Cardiac fibroblast (primary cell): Measurements from ENCODE around the gene FAM193B.

Source experiments
- DNase-seq, 2 donors: peaks; one replicate each; pipeline versions ENCODE4 v3.0.0 to v3.0.0-alpha.2; 2010; ENCODE audit warnings: low read depth in 2 of 2
- H3K4me3 ChIP-seq, 2 donors: replicated peaks in 1 of 2; 1 replicate in 1 of 2; 2 replicates in 1 of 2; pipeline ENCODE4 v1.5.1; 2011; ENCODE audit warnings: low read depth in 2 of 2, low read length in 2 of 2, mild to moderate bottlenecking in 2 of 2, moderate library complexity in 1 of 2
- TF ChIP-seq, protein P1 (sequence below): IDR thresholded peaks from one replicate; pipeline ENCODE4 v1.5.1; 2011; ENCODE audit warnings: low read depth, mild to moderate bottlenecking, low read length, inconsistent platforms

FAM193B gene

DNA sequence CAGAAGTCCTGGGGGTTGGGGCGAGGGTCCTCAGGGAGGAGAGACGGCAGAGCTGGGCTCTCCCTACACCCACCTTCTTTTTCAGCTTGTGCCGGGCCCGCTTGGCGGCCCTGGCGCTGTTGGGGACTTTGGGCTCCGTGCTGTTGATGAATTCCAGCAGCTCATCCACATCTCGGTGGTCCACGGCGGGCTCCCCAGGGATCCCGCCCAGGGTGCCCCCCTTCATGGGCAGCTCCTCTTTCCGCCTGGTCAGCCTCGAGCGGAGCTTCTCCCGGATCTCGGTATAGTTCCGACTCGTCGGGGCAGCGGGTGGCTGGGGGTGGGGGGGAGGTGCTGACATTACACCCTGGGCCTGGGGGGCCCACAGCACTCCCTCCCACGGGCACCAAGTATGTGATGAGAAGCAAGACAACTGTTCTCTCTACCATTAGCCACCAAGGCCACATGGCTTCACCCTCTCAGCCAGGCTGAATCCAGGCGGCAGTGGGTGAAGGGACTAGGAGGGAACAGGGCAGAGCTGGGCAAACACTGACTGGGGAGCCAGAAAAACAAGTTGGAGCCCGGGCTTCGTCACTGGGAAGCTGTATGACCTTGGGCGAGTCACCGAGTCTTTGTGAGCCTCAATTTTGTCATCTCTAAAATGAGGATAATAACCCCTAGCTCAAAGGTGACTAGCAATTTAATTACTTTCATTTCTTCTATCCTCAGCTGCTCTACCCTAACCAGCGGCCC, 23.0 kb downstream of the FAM193B start:
- TF ChIP-seq, protein P1, sequence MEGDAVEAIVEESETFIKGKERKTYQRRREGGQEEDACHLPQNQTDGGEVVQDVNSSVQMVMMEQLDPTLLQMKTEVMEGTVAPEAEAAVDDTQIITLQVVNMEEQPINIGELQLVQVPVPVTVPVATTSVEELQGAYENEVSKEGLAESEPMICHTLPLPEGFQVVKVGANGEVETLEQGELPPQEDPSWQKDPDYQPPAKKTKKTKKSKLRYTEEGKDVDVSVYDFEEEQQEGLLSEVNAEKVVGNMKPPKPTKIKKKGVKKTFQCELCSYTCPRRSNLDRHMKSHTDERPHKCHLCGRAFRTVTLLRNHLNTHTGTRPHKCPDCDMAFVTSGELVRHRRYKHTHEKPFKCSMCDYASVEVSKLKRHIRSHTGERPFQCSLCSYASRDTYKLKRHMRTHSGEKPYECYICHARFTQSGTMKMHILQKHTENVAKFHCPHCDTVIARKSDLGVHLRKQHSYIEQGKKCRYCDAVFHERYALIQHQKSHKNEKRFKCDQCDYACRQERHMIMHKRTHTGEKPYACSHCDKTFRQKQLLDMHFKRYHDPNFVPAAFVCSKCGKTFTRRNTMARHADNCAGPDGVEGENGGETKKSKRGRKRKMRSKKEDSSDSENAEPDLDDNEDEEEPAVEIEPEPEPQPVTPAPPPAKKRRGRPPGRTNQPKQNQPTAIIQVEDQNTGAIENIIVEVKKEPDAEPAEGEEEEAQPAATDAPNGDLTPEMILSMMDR, result no peak
- H3K4me3 ChIP-seq, result no peak overlapping the region

DNA sequence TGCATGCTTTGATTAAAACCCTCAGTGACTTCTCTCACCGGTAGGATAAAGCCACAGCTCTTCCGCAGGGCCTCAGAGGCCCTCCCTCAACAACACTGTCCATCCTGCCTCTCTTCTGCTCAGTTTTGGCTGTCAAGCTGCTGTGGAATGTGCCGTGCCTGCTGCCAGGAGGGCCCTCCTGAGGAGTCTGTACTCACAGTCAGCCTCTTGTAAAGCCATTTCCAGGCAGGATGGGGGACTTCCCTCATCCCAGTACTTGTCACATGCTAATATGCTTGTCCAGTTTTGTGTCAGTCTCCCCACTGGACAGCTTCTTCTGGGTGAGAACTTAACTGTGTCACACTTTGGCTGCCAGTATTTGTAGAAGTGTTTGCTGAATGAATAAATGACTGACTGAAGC, 23.7 kb downstream of the FAM193B start:
- TF ChIP-seq, protein P1, result no peak
- H3K4me3 ChIP-seq, result no peak overlapping the region
- DNase-seq, result no peak

More for the DNA sequence above, 23.0 kb downstream of the FAM193B start:
- DNase-seq, result no peak

DNA sequence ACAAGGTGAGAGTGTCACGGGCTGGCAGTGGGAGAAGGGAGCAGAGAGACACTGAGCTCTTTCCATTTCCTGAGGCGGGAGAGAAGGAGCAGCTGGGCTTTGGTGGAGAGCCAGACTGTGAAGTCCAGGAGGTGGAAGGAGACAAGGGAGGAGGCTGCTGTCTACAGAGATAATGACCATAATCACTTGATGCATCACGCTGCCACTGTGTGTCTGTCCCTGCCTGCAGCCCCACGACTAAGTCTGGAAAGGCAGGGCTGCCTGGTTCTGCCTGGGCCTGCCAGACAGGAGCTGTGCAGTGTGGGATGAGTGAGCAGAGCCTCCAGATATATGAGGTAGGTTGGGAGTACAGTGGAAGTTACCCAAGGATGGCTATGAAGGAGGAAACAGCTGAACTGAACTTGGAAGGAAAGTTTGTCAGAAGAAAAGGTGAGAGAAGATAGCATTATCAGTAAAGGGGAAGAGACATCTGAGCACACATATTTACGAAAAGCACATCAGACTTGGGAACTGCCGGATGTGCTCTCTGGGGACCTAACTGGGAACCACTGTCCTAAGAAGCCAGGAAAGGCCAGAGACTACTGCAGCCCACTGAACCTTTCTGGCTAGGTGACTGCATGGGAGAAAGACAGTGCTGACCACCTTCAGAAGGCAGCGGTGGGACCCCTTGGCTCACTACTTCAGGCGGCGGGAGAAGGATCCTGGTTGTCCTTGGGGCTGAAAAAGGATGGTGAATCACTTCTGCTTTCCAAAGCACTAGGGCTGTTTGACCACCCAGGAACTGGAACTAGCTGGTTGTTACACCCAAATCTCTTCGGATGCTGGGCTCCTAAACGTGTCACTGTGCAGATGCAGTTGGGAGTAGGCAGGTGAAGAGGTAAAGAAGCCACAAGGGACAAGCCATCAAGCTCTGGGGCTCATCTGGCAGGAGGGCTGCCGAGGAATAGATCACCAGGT, 24.8 kb downstream of the FAM193B start:
- H3K4me3 ChIP-seq, result no peak overlapping the region
- TF ChIP-seq, protein P1, result no peak
- DNase-seq, result no peak

DNA sequence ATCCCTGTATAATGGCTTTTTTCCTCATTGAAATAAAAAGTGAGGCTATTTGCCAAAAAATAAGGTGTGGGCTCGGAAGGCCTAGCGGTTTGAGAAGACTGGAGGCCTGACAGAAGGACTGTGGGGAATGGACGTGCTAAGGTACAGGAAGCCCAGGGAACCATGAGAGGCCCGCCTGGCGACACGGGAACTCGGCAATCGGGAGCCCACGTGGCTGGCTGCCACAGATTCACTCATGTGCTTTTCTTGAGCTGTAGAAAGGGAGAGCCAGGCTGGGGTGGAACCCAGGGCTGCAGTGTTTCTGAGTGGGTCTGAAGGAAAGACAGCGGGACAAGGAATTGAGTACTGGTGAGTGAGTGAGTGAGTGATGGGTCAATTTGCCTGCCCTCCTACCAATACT, 25.7 kb downstream of the FAM193B start:
- DNase-seq, result no peak
- no peak overlapping the region for H3K4me3 ChIP-seq
- TF ChIP-seq, protein P1, result no peak

DNA sequence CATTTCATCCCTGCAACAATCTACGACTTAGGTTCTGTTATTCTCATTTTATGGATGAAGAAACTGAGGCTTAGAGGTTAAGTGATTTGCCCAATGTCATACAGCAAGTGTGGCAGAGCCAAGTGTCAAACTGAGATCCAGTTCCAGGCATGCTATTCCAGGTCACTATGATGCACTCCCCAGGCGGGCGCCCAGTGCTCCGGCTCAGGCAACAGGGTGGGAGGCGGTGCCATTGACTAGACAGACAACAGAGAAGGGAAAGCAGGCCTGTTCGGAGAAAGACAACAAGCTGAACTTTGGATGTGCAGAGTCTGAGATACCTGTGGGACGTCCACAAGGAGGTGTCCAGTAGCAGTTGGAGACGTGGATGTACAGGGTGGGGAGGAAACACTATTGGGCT, 26.8 kb downstream of the FAM193B start:
- H3K4me3 ChIP-seq, result no peak overlapping the region
- TF ChIP-seq, protein P1, result no peak
- DNase-seq, result no peak

DNA sequence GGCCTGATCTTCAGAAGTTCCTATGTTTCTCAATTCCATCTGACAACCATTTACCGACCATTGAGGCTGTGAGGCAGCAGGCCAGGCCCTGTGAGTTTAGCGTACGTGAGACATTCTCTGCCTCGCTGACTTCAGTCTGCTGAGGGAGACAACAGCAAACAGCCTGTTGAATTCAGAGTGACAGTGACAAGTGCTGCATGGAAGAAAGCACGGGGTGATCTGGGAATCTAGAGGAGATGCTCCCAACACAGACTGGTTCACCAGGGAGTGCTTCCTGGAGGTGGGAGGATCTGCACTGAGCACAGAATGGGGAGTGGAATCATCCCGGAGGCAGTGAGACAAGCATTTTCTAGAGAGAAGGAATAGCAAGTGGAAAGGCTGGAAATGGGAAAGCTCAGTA, 27.6 kb downstream of the FAM193B start:
- no peak overlapping the region for H3K4me3 ChIP-seq
- no peak for DNase-seq
- TF ChIP-seq, protein P1, result no peak
